HCT116 (cell line): Measurements from ENCODE around the gene SHANK2. TPM values are rescaled to one million over a fixed set of nuclear protein-coding genes. Genes with fewer than 3 reads are reported as not detected.

Experiments used
- ATAC-seq: fragments of 200-7000 bp; cut with Tn5 transposase; 2 replicates; pipeline ENCODE4 v1.9.1; 2020; ENCODE audit warnings: mild to moderate bottlenecking, moderate library complexity
- BruUV-seq: library from RNA; stranded (reverse); fragments of 400-500 nt; replicated peaks from 2 replicates; lab custom pipeline; 2021; lab: Mats Ljungman, UMichigan
- CTCF ChIA-PET: fragments of 300-600 bp; sonication (Branson Sonifier 250); formaldehyde crosslinking; loops from one replicate; lab custom pipeline; 2021; ENCODE audit warnings: antibody characterized with exemption; lab: Charles Lee
- POLR2A ChIA-PET: fragments of 300-600, 350-600 bp; sonication (Branson Sonifier 250); formaldehyde crosslinking; loops from one replicate; lab custom pipeline; 2021; ENCODE audit warnings: antibody characterized with exemption; lab: Charles Lee
- RAD21 ChIA-PET, 2 experiments: fragments of 300-600 bp; sonication (Branson Sonifier 250); formaldehyde crosslinking; loops; one replicate each; lab custom pipeline; 2023; ENCODE audit warnings: low total read pairs in 2 of 2; ENCODE audit not compliant: uncharacterized antibody in 2 of 2, unreplicated experiment in 2 of 2, low non-redundant PET in 1 of 2; lab: Charles Lee
- DNase-seq: peaks from one replicate; pipeline ENCODE4 v3.0.0-alpha.2; 2010; ENCODE audit warnings: low read depth, low spot score
- H2AFZ ChIP-seq: fragments of 200-600 bp; shearing (Covaris generic), sonication (generic); 2 replicates; pipeline ENCODE4 v1.6.1; 2017; ENCODE audit warnings: low read depth, mixed run types, mixed read lengths, antibody characterized with exemption, low read length; ENCODE audit not compliant: poor library complexity, severe bottlenecking
- H3K27ac ChIP-seq: 2 replicates; pipeline ENCODE4 v1.5.1; 2012; ENCODE audit warnings: low read depth, low read length
- H3K27me3 ChIP-seq: fragments of 200-600 bp; sonication (generic); 2 replicates; pipeline ENCODE4 v1.6.1; 2016; ENCODE audit warnings: mixed run types, low read length, mixed read lengths; ENCODE audit not compliant: insufficient read depth
- H3K36me3 ChIP-seq, 2 experiments: fragments of 200-500 bp in 1 of 2; fragments of 200-600 bp in 1 of 2; sonication (Bioruptor generic) in 1 of 2; sonication (generic) in 1 of 2; 2 replicates each; pipeline versions ENCODE4 v1.5.1 to v1.6.1; 2014 to 2016; ENCODE audit warnings: low read length in 2 of 2, inconsistent platforms in 1 of 2, mixed read lengths in 1 of 2, mixed run types in 1 of 2; ENCODE audit not compliant: insufficient read depth in 2 of 2, control insufficient read depth in 1 of 2
- H3K4me1 ChIP-seq, 2 experiments: fragments of 200-600 bp in 1 of 2; sonication (generic) in 1 of 2; 2 replicates each; pipeline versions ENCODE4 v1.5.1 to v1.6.1; 2012 to 2017; ENCODE audit warnings: low read length in 2 of 2, inconsistent platforms in 1 of 2, mild to moderate bottlenecking in 1 of 2, mixed read lengths in 1 of 2, mixed run types in 1 of 2, moderate library complexity in 1 of 2; ENCODE audit not compliant: insufficient read depth in 2 of 2, control insufficient read depth in 1 of 2
- H3K4me2 ChIP-seq: fragments of 200-600 bp; sonication (generic); 2 replicates; pipeline ENCODE4 v1.6.1; 2017; ENCODE audit warnings: mixed run types, low read length, mixed read lengths
- H3K4me3 ChIP-seq, 2 experiments: fragments of 200-600 bp in 1 of 2; sonication (generic) in 1 of 2; replicated peaks in 1 of 2; 2 replicates each; pipeline ENCODE4 v1.5.1; 2011 to 2016; ENCODE audit warnings: low read length in 2 of 2, control low read depth in 1 of 2, low read depth in 1 of 2, mild to moderate bottlenecking in 1 of 2, mixed read lengths in 1 of 2, mixed run types in 1 of 2
- H3K79me2 ChIP-seq: fragments of 200-600 bp; sonication (generic); 2 replicates; pipeline ENCODE4 v1.6.1; 2017; ENCODE audit warnings: mild to moderate bottlenecking, mixed run types, low read length, moderate library complexity, mixed read lengths; ENCODE audit not compliant: insufficient read depth
- H3K9ac ChIP-seq: fragments of 200-600 bp; sonication (generic); 2 replicates; pipeline ENCODE4 v1.6.1; 2016; ENCODE audit warnings: low read length, mixed read lengths
- H3K9me2 ChIP-seq: fragments of 200-600 bp; sonication (generic), shearing (Covaris generic); 2 replicates; pipeline ENCODE4 v1.6.1; 2017; ENCODE audit warnings: mixed run types, mild to moderate bottlenecking, moderate library complexity; ENCODE audit not compliant: insufficient read depth
- H3K9me3 ChIP-seq, 2 experiments: fragments of 200-500 bp in 1 of 2; fragments of 200-600 bp in 1 of 2; sonication (Bioruptor generic) in 1 of 2; sonication (generic) in 1 of 2; 2 replicates each; pipeline ENCODE4 v1.6.1; 2014 to 2017; ENCODE audit warnings: low read length in 2 of 2, mixed read lengths in 2 of 2, inconsistent platforms in 1 of 2, low read depth in 1 of 2, mild to moderate bottlenecking in 1 of 2, mixed run types in 1 of 2, moderate library complexity in 1 of 2; ENCODE audit not compliant: control insufficient read depth in 1 of 2, insufficient read depth in 1 of 2
- H4K20me1 ChIP-seq: fragments of 200-600 bp; sonication (generic), shearing (Covaris generic); 2 replicates; pipeline ENCODE4 v1.6.1; 2017; ENCODE audit warnings: mixed run types, mild to moderate bottlenecking, moderate library complexity; ENCODE audit not compliant: insufficient read depth
- CBX3 ChIP-seq: IDR thresholded peaks from 2 replicates; pipeline ENCODE4 v1.6.1; 2012; ENCODE audit warnings: low read depth
- POLR2A ChIP-seq: IDR thresholded peaks from 2 replicates; pipeline ENCODE4 v1.7.0; 2011; ENCODE audit warnings: borderline replicate concordance; ENCODE audit not compliant: insufficient read depth, insufficient read length; ENCODE audit errors: extremely low read depth
- POLR2AphosphoS5 ChIP-seq: IDR thresholded peaks from 2 replicates; pipeline ENCODE4 v1.6.1; 2011; ENCODE audit warnings: mild to moderate bottlenecking, low read depth, low read length, moderate library complexity
- RAD21 ChIP-seq: IDR thresholded peaks from 2 replicates; pipeline ENCODE4 v1.6.1; 2012; ENCODE audit warnings: low read depth, mild to moderate bottlenecking
- TCF7L2 ChIP-seq: IDR thresholded peaks from 2 replicates; pipeline ENCODE4 v1.7.0; 2011; ENCODE audit warnings: borderline replicate concordance, inconsistent platforms; ENCODE audit not compliant: insufficient read depth, insufficient read length; ENCODE audit errors: extremely low read depth
- YY1 ChIP-seq: IDR thresholded peaks from 2 replicates; pipeline ENCODE4 v1.6.1; 2011; ENCODE audit warnings: low read length, low read depth, moderate library complexity, mild to moderate bottlenecking; ENCODE audit not compliant: insufficient replicate concordance; ENCODE audit errors: extremely low read depth
- intact Hi-C: fragments of 100-400 bp; cut with micrococcal nuclease; formaldehyde crosslinking; loops from 2 replicates; pipeline ENCODE4 v1.10.0; 2022
- total RNA-seq: library from RNA; stranded (reverse); gene quantifications from one replicate; pipeline ENCODE4 v1.2.1, GENCODE V29; 2021; ENCODE audit not compliant: unreplicated experiment
- TF ChIP-seq, protein P1 (sequence below): IDR thresholded peaks from 2 replicates; pipeline ENCODE4 v1.6.1; 2012
- TF ChIP-seq, protein P2 (sequence below): IDR thresholded peaks from 2 replicates; pipeline ENCODE4 v1.6.1; 2012
- TF ChIP-seq, protein P3 (sequence below), 3 experiments: fragments of 200-600 bp in 1 of 3; sonication (generic) in 1 of 3; IDR thresholded peaks in 2 of 3; conservative IDR thresholded peaks in 1 of 3; 2 replicates each; pipeline ENCODE4 v1.5.1; 2012 to 2017; ENCODE audit warnings: low read depth in 2 of 3, low read length in 2 of 3, antibody characterized with exemption in 1 of 3, borderline replicate concordance in 1 of 3, control low read depth in 1 of 3, mild to moderate bottlenecking in 1 of 3, mixed read lengths in 1 of 3, mixed run types in 1 of 3, moderate library complexity in 1 of 3; ENCODE audit not compliant: insufficient read depth in 1 of 3
- TF ChIP-seq, protein P4 (sequence below): IDR thresholded peaks from 2 replicates; pipeline ENCODE4 v1.6.1; 2011; ENCODE audit warnings: mild to moderate bottlenecking, low read length, moderate library complexity; ENCODE audit not compliant: insufficient replicate concordance; ENCODE audit errors: extremely low read depth

SHANK2 gene
- total RNA-seq, 1 experiment from 2014 or later: 16.9 TPM

DNA sequence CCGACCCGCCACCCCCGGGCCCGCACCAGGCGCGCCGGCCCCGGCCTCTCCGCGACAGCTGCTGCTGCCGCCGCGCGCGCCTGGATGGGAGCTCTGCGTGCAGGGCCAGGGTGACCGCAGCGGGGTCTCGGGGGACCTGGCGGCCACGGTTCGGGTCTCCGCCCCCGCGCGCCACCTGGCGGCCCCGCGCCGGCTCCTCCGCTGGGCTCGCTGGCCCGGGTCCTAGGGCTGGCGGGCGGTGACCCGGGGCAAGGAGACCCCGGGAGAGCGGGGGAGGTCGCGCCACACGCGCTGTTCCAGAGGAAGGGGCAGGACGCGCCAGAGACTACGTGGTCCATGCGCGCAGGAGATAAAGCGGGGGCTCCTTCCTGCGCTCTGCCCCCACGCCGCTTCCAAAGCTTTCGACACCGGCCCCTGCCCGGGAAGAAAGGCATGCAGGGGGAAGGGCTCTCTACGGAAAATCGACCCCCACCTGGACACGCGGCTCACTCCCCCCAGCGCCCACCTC is 562 bp downstream of the SHANK2 start:
- intact Hi-C loops: loop anchor here (2.0 kb wide), 2 partner anchors 47 to 131 kb away; no protein-coding TSS in a partner anchor
- no peaks in the 10 kb centered on the region for H3K27me3 ChIP-seq
- no peak for DNase-seq
- BruUV-seq: no TSS peak
- TF ChIP-seq, protein P1, sequence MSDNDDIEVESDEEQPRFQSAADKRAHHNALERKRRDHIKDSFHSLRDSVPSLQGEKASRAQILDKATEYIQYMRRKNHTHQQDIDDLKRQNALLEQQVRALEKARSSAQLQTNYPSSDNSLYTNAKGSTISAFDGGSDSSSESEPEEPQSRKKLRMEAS: 0 out of 2 replicates have a peak, but pooled peaks have one; percentile 17
- TF ChIP-seq, protein P2, sequence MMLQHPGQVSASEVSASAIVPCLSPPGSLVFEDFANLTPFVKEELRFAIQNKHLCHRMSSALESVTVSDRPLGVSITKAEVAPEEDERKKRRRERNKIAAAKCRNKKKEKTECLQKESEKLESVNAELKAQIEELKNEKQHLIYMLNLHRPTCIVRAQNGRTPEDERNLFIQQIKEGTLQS: no peak
- TF ChIP-seq POLR2A (no peak), TCF7L2 (no peak), CBX3 (no peak), POLR2AphosphoS5 (no peak), YY1 (no peak), RAD21 (peak; percentile 31; the same call in 1 of the 2 replicates)
- TF ChIP-seq, protein P3, sequence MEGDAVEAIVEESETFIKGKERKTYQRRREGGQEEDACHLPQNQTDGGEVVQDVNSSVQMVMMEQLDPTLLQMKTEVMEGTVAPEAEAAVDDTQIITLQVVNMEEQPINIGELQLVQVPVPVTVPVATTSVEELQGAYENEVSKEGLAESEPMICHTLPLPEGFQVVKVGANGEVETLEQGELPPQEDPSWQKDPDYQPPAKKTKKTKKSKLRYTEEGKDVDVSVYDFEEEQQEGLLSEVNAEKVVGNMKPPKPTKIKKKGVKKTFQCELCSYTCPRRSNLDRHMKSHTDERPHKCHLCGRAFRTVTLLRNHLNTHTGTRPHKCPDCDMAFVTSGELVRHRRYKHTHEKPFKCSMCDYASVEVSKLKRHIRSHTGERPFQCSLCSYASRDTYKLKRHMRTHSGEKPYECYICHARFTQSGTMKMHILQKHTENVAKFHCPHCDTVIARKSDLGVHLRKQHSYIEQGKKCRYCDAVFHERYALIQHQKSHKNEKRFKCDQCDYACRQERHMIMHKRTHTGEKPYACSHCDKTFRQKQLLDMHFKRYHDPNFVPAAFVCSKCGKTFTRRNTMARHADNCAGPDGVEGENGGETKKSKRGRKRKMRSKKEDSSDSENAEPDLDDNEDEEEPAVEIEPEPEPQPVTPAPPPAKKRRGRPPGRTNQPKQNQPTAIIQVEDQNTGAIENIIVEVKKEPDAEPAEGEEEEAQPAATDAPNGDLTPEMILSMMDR (IDR thresholded peaks at IDR 0.05 in 2 of 3, conservative IDR thresholded peaks at IDR 0.05 in 1 of 3; ENCODE audit: borderline replicate concordance in 1 of 3, insufficient read depth in 1 of 3, low read depth in 2 of 3, low read length in 2 of 3): peak; percentile 14 to 56 (median 42); a peak in 5 of 6 replicates
- TF ChIP-seq, protein P4, sequence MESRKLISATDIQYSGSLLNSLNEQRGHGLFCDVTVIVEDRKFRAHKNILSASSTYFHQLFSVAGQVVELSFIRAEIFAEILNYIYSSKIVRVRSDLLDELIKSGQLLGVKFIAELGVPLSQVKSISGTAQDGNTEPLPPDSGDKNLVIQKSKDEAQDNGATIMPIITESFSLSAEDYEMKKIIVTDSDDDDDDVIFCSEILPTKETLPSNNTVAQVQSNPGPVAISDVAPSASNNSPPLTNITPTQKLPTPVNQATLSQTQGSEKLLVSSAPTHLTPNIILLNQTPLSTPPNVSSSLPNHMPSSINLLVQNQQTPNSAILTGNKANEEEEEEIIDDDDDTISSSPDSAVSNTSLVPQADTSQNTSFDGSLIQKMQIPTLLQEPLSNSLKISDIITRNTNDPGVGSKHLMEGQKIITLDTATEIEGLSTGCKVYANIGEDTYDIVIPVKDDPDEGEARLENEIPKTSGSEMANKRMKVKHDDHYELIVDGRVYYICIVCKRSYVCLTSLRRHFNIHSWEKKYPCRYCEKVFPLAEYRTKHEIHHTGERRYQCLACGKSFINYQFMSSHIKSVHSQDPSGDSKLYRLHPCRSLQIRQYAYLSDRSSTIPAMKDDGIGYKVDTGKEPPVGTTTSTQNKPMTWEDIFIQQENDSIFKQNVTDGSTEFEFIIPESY: no peak
- H3K27ac ChIP-seq: peak overlapping the region; percentile 85
- no peaks in the 10 kb centered on the region for H3K9me2 ChIP-seq
- H3K9ac ChIP-seq: peak overlapping the region; percentile 70
- no peaks in the 10 kb centered on the region for H4K20me1 ChIP-seq
- H3K79me2 ChIP-seq: peaks cover 4% of the 10 kb centered on the region; the same call in 1 of the 2 replicates
- H3K36me3 ChIP-seq: no peaks in the 10 kb centered on the region
- peak; percentile 60 for ATAC-seq
- no peak overlapping the region for H2AFZ ChIP-seq
- ChIA-PET POLR2A (interaction anchor here (1.6 kb wide), 1 partner anchor 11 kb away, joined by 3 read pairs; no protein-coding TSS in a partner anchor), RAD21 (no interaction called here), CTCF (interaction anchor here (1.0 to 3.0 kb wide), 2 partner anchors 131 to 165 kb away, joined by 3 to 15 read pairs; no protein-coding TSS in a partner anchor)
- no peaks in the 10 kb centered on the region for H3K9me3 ChIP-seq
- peak overlapping the region; percentile 68 to 81 for H3K4me3 ChIP-seq
- peak overlapping the region; percentile 99 for H3K4me2 ChIP-seq
- peaks cover 5 to 13% of the 10 kb centered on the region in 2 experiments for H3K4me1 ChIP-seq
